ENCODE results near the gene TCN2.
"Not testable (repeated sequence)": the region's sequence is repeated elsewhere in the genome, so short reads cannot be mapped to it uniquely, and the experiment has no call there.

TCN2 gene

DNA sequence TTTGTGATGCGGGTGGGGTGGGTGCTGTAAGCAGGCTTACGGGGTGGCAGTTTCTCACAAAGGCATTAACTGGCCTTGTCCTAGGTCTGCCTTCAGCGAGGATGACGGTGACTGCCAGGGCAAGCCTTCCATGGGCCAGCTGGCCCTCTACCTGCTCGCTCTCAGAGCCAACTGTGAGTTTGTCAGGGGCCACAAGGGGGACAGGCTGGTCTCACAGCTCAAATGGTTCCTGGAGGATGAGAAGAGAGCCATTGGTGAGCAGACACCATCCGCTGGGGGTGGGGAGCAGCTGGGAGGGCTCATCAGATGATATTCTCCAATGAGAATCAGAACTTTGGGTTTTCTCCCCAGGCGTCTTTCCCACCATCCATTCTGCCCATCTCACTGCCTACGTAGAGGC is 5.8 kb downstream of the TCN2 start:
- DNase-seq = no peak

DNA sequence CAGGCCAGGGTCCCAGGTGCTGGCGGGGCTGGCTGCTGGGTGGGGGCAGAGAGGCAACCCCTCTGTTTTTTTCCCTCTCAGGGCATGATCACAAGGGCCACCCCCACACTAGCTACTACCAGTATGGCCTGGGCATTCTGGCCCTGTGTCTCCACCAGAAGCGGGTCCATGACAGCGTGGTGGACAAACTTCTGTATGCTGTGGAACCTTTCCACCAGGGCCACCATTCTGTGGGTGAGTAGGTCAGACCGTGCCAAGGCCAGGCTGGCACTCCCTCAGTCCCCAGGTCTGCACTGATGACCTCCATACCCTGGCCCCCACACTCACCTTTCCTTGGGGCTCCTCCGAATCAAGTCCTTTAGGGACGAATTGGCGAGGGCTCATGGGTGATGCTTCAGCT is 7.3 kb downstream of the TCN2 start:
- no peak for DNase-seq

GRCh38 chr22:30614879-30615278 is 7.9 kb downstream of the TCN2 start:
- DNase-seq = no peak

GRCh38 chr22:30615543-30615954 is 8.6 kb downstream of the TCN2 start:
- no peak for DNase-seq

DNA sequence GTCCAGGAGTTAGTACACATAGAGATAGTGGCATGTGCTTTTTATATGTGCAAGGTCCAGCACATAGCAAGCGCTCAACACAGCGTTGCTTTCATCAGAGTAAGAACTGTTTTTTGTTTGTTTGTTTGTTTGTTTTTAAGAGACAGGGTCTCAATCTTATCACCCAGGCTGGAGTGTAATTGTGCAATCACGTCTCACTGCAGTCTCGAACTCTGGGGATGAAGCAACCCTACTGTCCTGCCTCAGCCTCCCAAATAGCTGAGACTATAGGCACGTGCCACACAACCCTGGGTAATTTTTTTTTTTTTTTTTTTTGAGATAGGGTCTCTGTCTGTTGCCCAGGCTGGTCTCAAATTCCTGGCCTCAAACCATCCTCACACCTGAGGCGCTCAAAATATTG is 10.8 kb downstream of the TCN2 start:
- DNase-seq = no peak

- not testable (repeated sequence) for DNase-seq
Measured at GRCh38 chr22:30619909-30620308, 12.9 kb downstream of the TCN2 start.

GRCh38 chr22:30626413-30626812 is 19.4 kb downstream of the TCN2 start:
- no peak for DNase-seq

DNA sequence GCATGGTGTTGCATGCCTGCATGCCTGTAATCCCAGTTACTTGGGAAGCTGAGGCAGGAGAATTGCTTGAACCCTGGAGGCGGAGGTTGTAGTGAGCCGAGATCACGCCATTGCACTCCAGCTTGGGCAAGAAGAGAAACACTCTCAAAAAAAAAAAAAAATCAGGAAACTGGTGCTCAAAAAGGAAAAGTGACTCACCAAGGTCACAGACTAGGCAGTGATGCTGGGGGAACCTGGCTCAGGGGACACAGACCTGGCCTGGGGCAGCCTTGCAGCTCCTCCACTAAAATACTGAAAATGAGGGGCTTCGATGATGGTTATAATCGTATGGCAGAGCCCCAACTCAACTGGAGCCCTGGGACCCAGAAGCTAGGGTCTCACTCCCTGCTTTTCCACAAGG is 20.5 kb downstream of the TCN2 start:
- DNase-seq = no peak

DNA sequence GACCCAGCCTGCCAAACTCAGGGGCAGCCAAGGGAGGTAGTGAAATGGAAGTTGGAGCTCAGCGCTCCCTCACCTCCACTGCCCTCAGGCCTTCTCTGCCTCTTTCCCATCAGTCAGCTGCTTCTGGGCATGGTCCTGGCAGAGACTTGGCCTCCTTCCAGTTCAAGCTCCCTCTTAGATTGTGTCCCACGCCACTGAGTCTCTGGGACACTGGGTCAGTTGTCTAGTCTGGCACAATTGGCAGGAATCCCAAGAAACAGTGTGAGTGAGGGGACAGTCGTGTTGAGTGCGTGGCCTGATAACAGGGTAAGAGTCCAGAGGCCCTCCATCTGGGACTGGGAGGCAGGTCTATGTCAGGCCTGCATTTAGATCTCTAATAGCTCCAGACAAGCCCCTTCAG is 21.5 kb downstream of the TCN2 start:
- DNase-seq = peak; percentile 32

GRCh38 chr22:30631469-30631868 is 24.5 kb downstream of the TCN2 start:
- DNase-seq = not testable (repeated sequence)

DNA sequence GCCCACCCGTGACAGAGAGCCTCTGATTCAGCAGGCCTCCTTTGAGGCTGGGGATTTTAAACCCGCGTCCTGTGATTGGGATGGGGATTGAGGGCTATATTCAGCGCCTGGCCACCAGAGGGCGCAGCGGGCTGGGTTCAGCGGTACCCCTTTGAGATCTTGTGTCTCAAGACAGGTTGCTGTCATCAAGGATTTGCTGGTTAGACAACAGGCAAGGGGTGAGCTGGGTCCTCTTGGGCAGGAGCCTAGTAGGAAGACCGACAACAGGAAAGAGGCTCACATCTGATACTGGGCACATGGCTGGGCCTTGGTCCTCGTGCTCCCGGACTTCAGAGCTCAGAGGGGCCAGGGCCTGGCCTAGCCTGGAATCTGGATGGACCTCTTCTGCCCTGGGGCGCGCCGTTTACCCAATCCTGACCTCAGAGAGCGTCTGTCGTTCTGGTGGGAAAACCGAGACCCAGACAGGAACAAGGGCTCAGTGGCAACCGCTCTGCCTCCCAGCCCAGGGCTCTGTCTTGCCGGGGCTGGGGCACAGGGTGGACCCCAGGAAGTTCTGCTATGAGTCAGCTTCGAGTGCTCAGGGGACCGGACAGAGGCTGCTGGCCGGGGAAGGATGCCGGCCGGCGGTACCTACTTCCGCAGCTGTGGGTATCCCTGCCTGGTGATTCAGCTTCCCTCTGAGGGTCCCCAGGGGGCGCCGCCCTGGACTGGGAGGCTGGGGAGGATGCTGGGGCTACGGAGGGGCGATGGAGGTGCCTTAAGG is 27.7 kb downstream of the TCN2 start:
- peak; percentile 61 for DNase-seq

- DNase-seq = no peak
Measured at GRCh38 chr22:30635273-30636225, 28.6 kb downstream of the TCN2 start, which contains the start of gene SLC35E4. SLC35E4 (plus strand) TSS chr22:30635781; CDS start chr22:30636451, 670 bp downstream.

- no peak for DNase-seq
Measured at GRCh38 chr22:30636226-30637077, 29.5 kb downstream of the TCN2 start.

GRCh38 chr22:30637701-30638114 is 30.7 kb downstream of the TCN2 start:
- no peak for DNase-seq

- no peak for DNase-seq
Measured at GRCh38 chr22:30640361-30640760, 33.4 kb downstream of the TCN2 start.

- no peak for DNase-seq
Measured at GRCh38 chr22:30640839-30641430, 34.0 kb downstream of the TCN2 start.

DNA sequence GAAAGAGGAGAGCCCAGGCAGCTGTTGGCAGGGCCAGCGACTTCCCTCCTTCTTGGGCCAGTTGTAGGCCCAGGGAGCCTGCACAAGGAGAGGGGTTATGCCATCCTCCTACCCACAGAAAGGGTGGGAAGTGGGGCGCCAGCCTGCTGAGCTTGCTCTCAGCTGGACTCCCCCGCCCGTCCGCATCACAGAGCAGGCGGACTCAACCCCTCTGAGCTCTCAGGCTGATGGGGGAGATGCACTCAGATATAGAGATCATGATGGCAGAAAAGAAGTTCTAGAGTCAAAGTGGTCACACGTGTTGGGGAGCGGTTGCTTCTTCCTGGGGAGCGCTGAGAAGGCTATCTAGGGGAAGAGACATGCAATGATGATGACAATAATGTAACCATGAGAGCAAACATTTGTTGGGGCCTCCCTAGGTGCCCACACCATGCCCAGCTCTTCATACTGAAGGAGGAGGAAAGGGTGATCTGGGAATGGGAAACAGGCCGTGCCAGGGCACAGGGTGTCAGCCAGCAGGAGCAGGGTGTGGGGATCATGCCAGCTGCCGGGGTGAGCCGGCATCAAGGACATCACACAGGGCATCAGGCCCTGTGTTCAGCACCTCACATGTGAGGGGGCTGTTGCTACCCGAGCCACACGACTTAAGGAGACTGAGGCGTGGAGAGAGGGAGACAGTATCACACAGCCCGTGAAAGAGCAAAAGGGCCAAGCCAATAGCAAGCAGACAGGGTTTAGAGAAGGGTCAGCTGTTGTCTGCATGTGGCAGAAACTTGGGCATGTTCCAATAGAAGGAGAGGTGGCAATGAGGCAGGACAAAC is 36.3 kb downstream of the TCN2 start:
- DNase-seq = no peak

DNA sequence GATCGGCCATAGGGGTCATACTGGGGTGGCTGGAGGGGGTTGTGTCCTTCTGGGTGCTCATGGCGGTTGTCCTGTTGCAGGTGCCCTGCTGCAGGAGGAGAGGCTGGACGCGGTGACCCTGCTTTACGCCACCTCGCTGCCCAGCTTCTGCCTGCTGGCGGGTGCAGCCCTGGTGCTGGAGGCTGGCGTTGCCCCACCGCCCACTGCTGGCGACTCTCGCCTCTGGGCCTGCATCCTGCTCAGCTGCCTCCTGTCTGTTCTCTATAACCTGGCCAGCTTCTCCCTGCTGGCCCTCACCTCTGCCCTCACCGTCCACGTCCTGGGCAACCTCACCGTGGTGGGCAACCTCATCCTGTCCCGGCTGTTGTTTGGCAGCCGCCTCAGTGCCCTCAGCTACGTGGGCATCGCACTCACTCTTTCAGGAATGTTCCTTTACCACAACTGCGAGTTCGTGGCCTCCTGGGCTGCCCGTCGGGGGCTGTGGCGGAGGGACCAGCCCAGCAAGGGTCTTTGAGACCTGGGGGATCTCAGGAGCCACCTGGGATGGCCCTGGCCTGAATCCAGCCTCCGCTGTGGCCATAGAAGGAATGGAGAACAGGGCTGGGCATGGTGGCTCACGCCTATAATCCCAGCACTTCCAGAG is 39.7 kb downstream of the TCN2 start:
- DNase-seq = no peak

- no peak for DNase-seq
Measured at GRCh38 chr22:30647536-30647935, 40.6 kb downstream of the TCN2 start.

DNA sequence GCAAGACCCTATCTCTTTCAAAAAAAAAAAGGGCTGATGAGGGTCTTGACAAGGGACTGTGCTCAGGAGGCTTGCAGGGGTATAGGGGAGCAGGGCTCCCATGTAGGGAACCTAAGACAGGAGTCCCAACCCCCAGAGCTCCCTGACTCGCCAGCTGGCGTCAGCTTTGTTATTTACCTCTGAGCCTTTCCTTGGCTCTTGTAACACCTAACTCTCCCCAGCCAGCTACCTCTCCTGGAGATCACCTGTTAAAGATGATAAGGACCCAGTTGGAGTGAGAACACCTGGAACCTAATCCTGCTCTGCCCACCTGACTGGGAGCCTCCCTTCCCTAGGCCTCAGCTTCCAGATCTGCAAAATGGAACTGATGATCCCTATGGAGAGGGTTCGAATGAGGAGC is 41.9 kb downstream of the TCN2 start:
- DNase-seq = no peak

- no peak for DNase-seq
Measured at GRCh38 chr22:30649430-30650007, 42.5 kb downstream of the TCN2 start.

All from DMS79 (cell line).